ENCODE measurements around the gene TMPRSS9.

Gene TMPRSS9

DNA sequence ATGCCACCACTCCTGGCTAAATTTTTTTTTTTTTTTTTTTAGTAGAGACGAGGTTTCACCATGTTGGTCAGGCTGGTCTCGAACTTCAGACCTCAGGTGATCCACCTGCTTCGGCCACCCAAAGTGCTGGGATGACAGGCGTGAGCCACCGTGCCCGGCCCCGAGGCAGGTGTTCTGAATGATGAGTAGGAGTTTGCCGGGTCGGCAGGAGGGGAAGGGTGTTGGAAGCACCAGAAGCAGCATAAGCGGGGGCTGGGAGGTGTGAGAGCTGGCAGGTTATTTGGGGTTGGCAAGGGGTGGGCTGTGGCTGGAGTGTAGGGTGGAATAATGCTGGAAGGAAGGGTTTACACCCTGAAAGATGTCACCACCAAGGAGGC, 29.8 kb upstream of the TMPRSS9 start:
- WGBS (ENCODE audit: extremely low coverage, insufficient coverage, insufficient read length), result no CpG with 5 or more reads among the region's 10 CpGs
- H4K12ac ChIP-seq (ENCODE audit: low read depth, low read length), result no peak overlapping the region
- no peak overlapping the region for H3K4me2 ChIP-seq (ENCODE audit: low read length)
- H3K23ac ChIP-seq (ENCODE audit: low read length), result no peak overlapping the region
- H3K4me1 ChIP-seq (ENCODE audit: control insufficient read depth in 1 of 2, insufficient read depth in 2 of 2, low read length in 2 of 2), result peaks cover 8 to 19% of the 10 kb centered on the region in 2 experiments
- no peak overlapping the region for H2BK120ac ChIP-seq (ENCODE audit: insufficient read depth, low read length, poor library complexity)
- no peak overlapping the region for H2BK12ac ChIP-seq (ENCODE audit: low read length)
- no peak overlapping the region for H4K8ac ChIP-seq (ENCODE audit: low read depth, low read length)
- H3K9me3 ChIP-seq (ENCODE audit: insufficient read depth, low read depth, low read length), result no peaks in the 10 kb centered on the region
- H3K4me3 ChIP-seq (ENCODE audit: low read depth, low read length), result no peak overlapping the region
- H3K27ac ChIP-seq (ENCODE audit: low read depth, low read length), result no peak overlapping the region
- peaks cover 8% of the 10 kb centered on the region for H3K79me1 ChIP-seq (ENCODE audit: low read length)
- H3K4ac ChIP-seq (ENCODE audit: low read depth, low read length), result no peak overlapping the region
- H3K79me2 ChIP-seq (ENCODE audit: control insufficient read depth, insufficient read depth, low read length, poor library complexity), result peaks cover 10% of the 10 kb centered on the region
- H3K9ac ChIP-seq (ENCODE audit: low read length), result no peak overlapping the region
- peaks cover 9 to 12% of the 10 kb centered on the region in 2 experiments for H3K36me3 ChIP-seq (ENCODE audit: control insufficient read depth in 1 of 2, insufficient read depth in 2 of 2, low read length in 2 of 2)
- H4K91ac ChIP-seq (ENCODE audit: low read depth, low read length), result no peak overlapping the region
- H2BK5ac ChIP-seq (ENCODE audit: low read depth, low read length, poor library complexity), result no peak overlapping the region
- no peak overlapping the region for H3K18ac ChIP-seq (ENCODE audit: low read length)
- no peak overlapping the region for H2AK5ac ChIP-seq (ENCODE audit: low read length)
- no peak overlapping the region for H3K14ac ChIP-seq (ENCODE audit: low read length)
- no peaks in the 10 kb centered on the region for H3K27me3 ChIP-seq (ENCODE audit: insufficient read depth, low read length)
- DNase-seq, result no peak
- no peak overlapping the region for H2AFZ ChIP-seq (ENCODE audit: insufficient read depth, low read length, poor library complexity)

DNA sequence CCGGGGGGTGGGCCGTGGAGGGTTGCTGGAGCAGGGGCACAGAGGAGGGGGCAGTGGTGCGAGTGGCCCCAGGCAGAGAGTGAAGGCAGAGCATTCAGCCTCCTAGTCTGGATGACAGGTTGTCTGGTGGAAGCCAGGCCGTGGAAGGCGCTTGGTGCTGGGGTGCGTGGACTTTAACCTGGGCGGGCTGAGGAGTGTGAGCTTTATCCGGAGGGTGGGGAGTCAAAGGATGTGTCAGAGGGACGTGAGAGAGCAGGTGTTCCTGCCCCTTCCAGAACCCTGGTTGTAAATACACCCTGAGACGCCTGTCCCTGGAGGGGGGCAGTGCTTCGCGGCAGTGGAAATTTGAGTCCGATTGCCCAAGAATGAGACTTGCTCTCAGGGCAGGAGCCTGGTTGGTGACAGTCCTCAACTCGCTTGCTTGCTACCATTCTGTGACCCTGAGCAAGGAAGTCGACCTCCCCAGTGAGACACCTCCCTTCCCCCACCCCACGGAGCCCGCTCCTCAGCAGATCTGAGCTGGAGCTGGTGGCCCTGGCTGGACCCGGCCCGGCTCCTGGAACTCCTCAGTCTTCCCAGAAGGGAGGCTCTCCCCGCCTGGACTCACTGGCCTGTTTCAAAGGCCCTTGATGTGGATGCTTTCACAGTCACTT, 29.3 kb upstream of the TMPRSS9 start:
- H2BK12ac ChIP-seq (ENCODE audit: low read length), result no peak overlapping the region
- peaks cover 8% of the 10 kb centered on the region for H3K79me1 ChIP-seq (ENCODE audit: low read length)
- H3K9ac ChIP-seq (ENCODE audit: low read length), result no peak overlapping the region
- H2BK5ac ChIP-seq (ENCODE audit: low read depth, low read length, poor library complexity), result no peak overlapping the region
- H3K18ac ChIP-seq (ENCODE audit: low read length), result no peak overlapping the region
- no peak overlapping the region for H4K91ac ChIP-seq (ENCODE audit: low read depth, low read length)
- no peak overlapping the region for H4K12ac ChIP-seq (ENCODE audit: low read depth, low read length)
- H3K9me3 ChIP-seq (ENCODE audit: insufficient read depth, low read depth, low read length), result peaks cover 3% of the 10 kb centered on the region
- no peak for DNase-seq
- H2BK120ac ChIP-seq (ENCODE audit: insufficient read depth, low read length, poor library complexity), result no peak overlapping the region
- no peak overlapping the region for H3K23ac ChIP-seq (ENCODE audit: low read length)
- H3K4me1 ChIP-seq (ENCODE audit: control insufficient read depth in 1 of 2, insufficient read depth in 2 of 2, low read length in 2 of 2), result peaks cover 8 to 19% of the 10 kb centered on the region in 2 experiments
- no peak overlapping the region for H2AFZ ChIP-seq (ENCODE audit: insufficient read depth, low read length, poor library complexity)
- H3K36me3 ChIP-seq (ENCODE audit: control insufficient read depth in 1 of 2, insufficient read depth in 2 of 2, low read length in 2 of 2), result peaks cover 4 to 8% of the 10 kb centered on the region in 2 experiments
- no peak overlapping the region for H4K8ac ChIP-seq (ENCODE audit: low read depth, low read length)
- no peak overlapping the region for H3K4me2 ChIP-seq (ENCODE audit: low read length)
- H3K27ac ChIP-seq (ENCODE audit: low read depth, low read length), result no peak overlapping the region
- H3K4me3 ChIP-seq (ENCODE audit: low read depth, low read length), result no peak overlapping the region
- no peak overlapping the region for H3K14ac ChIP-seq (ENCODE audit: low read length)
- no CpG with 5 or more reads among the region's 20 CpGs for WGBS (ENCODE audit: extremely low coverage, insufficient coverage, insufficient read length)
- no peaks in the 10 kb centered on the region for H3K27me3 ChIP-seq (ENCODE audit: insufficient read depth, low read length)
- H3K79me2 ChIP-seq (ENCODE audit: control insufficient read depth, insufficient read depth, low read length, poor library complexity), result peaks cover 10% of the 10 kb centered on the region
- no peak overlapping the region for H2AK5ac ChIP-seq (ENCODE audit: low read length)
- peak overlapping the region; percentile 23 for H3K4ac ChIP-seq (ENCODE audit: low read depth, low read length)

DNA sequence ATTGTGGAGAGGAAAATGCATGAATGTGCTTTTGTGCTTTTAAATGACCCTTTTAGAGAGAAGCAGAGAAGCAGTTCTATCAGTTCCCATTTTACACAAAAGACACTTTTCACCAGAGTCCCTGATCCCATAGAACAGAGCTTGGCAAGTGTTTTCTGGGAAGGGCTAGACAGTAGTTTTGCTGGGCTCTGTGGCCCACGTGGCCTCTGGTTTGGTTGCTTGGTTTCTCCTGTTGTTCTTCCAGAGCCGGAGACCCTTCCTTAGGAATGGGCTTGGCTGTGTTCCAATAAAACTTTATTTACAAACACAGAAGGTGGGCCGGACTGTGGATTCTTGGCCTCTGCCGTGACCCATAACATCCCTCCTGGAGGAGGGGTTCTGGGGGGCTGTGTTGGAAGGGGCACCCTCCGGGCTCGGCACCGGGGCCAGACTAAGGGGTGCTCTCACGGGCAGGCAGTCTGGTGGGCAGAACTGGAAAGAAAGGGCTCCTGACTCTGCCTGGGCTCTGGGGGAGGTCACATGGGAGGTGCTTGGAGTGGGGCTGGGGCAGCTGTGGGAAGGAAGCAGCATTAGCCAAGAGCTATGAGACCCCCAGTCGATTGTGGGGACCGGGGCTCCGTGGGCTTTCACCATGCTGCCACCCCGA, 28.3 kb upstream of the TMPRSS9 start:
- H3K79me2 ChIP-seq (ENCODE audit: control insufficient read depth, insufficient read depth, low read length, poor library complexity), result peaks cover 10% of the 10 kb centered on the region
- no peak overlapping the region for H2AK5ac ChIP-seq (ENCODE audit: low read length)
- DNase-seq, result no peak
- H3K27me3 ChIP-seq (ENCODE audit: insufficient read depth, low read length), result no peaks in the 10 kb centered on the region
- no peak overlapping the region for H2BK5ac ChIP-seq (ENCODE audit: low read depth, low read length, poor library complexity)
- no peak overlapping the region for H3K4me2 ChIP-seq (ENCODE audit: low read length)
- peaks cover 9% of the 10 kb centered on the region for H3K9me3 ChIP-seq (ENCODE audit: insufficient read depth, low read depth, low read length)
- H4K8ac ChIP-seq (ENCODE audit: low read depth, low read length), result no peak overlapping the region
- peaks cover 0 to 4% of the 10 kb centered on the region in 2 experiments for H3K36me3 ChIP-seq (ENCODE audit: control insufficient read depth in 1 of 2, insufficient read depth in 2 of 2, low read length in 2 of 2)
- H3K79me1 ChIP-seq (ENCODE audit: low read length), result peaks cover 8% of the 10 kb centered on the region
- no peak overlapping the region for H3K4me3 ChIP-seq (ENCODE audit: low read depth, low read length)
- H3K4ac ChIP-seq (ENCODE audit: low read depth, low read length), result peak overlapping the region; percentile 37
- H3K27ac ChIP-seq (ENCODE audit: low read depth, low read length), result no peak overlapping the region
- no peak overlapping the region for H4K91ac ChIP-seq (ENCODE audit: low read depth, low read length)
- H4K12ac ChIP-seq (ENCODE audit: low read depth, low read length), result no peak overlapping the region
- no peak overlapping the region for H3K14ac ChIP-seq (ENCODE audit: low read length)
- no CpG with 5 or more reads among the region's 12 CpGs for WGBS (ENCODE audit: extremely low coverage, insufficient coverage, insufficient read length)
- H2AFZ ChIP-seq (ENCODE audit: insufficient read depth, low read length, poor library complexity), result no peak overlapping the region
- H2BK12ac ChIP-seq (ENCODE audit: low read length), result no peak overlapping the region
- H3K18ac ChIP-seq (ENCODE audit: low read length), result no peak overlapping the region
- no peak overlapping the region for H3K23ac ChIP-seq (ENCODE audit: low read length)
- no peak overlapping the region for H2BK120ac ChIP-seq (ENCODE audit: insufficient read depth, low read length, poor library complexity)
- peaks cover 8 to 23% of the 10 kb centered on the region in 2 experiments for H3K4me1 ChIP-seq (ENCODE audit: control insufficient read depth in 1 of 2, insufficient read depth in 2 of 2, low read length in 2 of 2)
- no peak overlapping the region for H3K9ac ChIP-seq (ENCODE audit: low read length)

DNA sequence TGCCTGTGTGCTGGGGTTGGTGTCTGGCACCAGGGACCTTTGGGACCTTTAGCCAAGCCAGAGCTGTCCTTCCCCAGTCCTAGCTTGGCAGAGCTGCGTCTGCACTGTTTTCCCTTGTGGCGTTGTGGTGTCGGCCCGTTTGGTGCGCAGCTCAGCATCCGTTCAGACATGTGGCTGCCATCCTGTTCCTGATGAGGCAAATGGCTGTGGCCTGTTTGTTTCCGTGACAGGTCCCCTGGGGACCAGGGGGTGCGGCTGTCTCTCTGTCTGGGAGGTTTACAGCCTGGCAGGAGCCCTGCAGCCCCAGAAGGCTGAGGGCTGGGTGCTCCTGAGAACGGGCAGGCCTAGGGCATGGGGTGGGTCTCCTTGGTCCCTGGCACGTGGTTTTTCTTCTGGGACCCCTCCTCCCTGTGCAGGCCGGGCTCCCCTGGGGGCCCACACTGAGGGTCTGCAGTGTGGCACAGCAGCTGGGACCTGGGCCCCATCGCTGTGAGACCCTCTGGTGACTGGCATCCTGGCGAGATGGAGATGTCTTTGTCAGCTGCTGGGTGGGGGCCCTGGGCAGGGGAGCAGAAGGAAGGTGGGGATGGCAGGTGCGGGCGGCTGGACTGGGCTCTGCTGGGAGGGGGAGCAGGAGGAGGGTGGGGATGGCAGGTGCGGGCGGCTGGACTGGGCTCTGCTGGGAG, 27.6 kb upstream of the TMPRSS9 start:
- Histone ChIP-seq H3K79me2 (ENCODE audit: control insufficient read depth, insufficient read depth, low read length, poor library complexity) (peaks cover 10% of the 10 kb centered on the region), H2AFZ (ENCODE audit: insufficient read depth, low read length, poor library complexity) (no peak overlapping the region), H3K14ac (ENCODE audit: low read length) (no peak overlapping the region), H3K18ac (ENCODE audit: low read length) (no peak overlapping the region), H3K4ac (ENCODE audit: low read depth, low read length) (peak overlapping the region; percentile 22), H4K12ac (ENCODE audit: low read depth, low read length) (no peak overlapping the region), H2BK12ac (ENCODE audit: low read length) (no peak overlapping the region), H3K27ac (ENCODE audit: low read depth, low read length) (no peak overlapping the region), H3K9ac (ENCODE audit: low read length) (no peak overlapping the region), H4K8ac (ENCODE audit: low read depth, low read length) (no peak overlapping the region), H3K9me3 (ENCODE audit: insufficient read depth, low read depth, low read length) (peaks cover 9% of the 10 kb centered on the region), H2AK5ac (ENCODE audit: low read length) (no peak overlapping the region), H3K23ac (ENCODE audit: low read length) (no peak overlapping the region), H4K91ac (ENCODE audit: low read depth, low read length) (no peak overlapping the region), H2BK5ac (ENCODE audit: low read depth, low read length, poor library complexity) (no peak overlapping the region), H3K4me3 (ENCODE audit: low read depth, low read length) (no peak overlapping the region), H3K36me3 (ENCODE audit: control insufficient read depth in 1 of 2, insufficient read depth in 2 of 2, low read length in 2 of 2) (peaks cover 0 to 4% of the 10 kb centered on the region in 2 experiments), H3K4me2 (ENCODE audit: low read length) (no peak overlapping the region), H3K27me3 (ENCODE audit: insufficient read depth, low read length) (no peaks in the 10 kb centered on the region), H3K79me1 (ENCODE audit: low read length) (peaks cover 8% of the 10 kb centered on the region), H2BK120ac (ENCODE audit: insufficient read depth, low read length, poor library complexity) (no peak overlapping the region), H3K4me1 (ENCODE audit: control insufficient read depth in 1 of 2, insufficient read depth in 2 of 2, low read length in 2 of 2) (peaks cover 12 to 27% of the 10 kb centered on the region in 2 experiments)
- WGBS (ENCODE audit: extremely low coverage, insufficient coverage, insufficient read length), result no CpG with 5 or more reads among the region's 17 CpGs
- no peak for DNase-seq
